ENCODE results near the gene ABHD6.
"Not testable (repeated sequence)": the region's sequence is repeated elsewhere in the genome, so short reads cannot be mapped to it uniquely, and the experiment has no call there.

The ABHD6 gene

DNA sequence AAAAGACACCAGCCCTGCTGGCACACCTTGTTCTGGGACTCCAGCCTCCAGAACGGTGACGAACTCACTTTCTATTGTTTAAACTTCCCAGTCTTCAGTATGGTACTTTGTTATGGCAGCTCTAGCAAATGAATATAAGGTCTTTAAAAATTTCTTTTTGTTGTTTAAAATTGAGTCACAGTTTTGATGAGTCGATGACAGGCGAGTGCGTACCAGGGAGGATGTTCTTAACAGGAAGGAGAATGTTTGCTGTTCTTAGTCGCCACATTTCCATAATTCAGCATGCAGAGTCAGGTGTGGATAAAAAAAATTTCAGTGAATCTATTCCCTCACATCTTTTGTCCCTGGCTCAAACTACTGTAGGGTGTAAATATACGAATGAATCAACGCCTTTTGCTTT, 39.2 kb upstream of the ABHD6 start:
- H3K4me1 ChIP-seq (ENCODE audit: control insufficient read depth, insufficient read depth, low read length), result no peaks in the 10 kb centered on the region
- H3K36me3 ChIP-seq (ENCODE audit: control insufficient read depth, insufficient read depth, low read length), result no peaks in the 10 kb centered on the region
- no peaks in the 10 kb centered on the region for H3K9me3 ChIP-seq (ENCODE audit: control insufficient read depth, insufficient read depth, low read length)
- no peak overlapping the region for H3K4me3 ChIP-seq (ENCODE audit: low read depth, low read length)
- no peak overlapping the region for H3K27ac ChIP-seq (ENCODE audit: low read depth, low read length)
- no peaks in the 10 kb centered on the region for H3K27me3 ChIP-seq (ENCODE audit: control insufficient read depth, insufficient read depth, low read length)
- no peak overlapping the region for H3K9ac ChIP-seq (ENCODE audit: low read depth, low read length)

DNA sequence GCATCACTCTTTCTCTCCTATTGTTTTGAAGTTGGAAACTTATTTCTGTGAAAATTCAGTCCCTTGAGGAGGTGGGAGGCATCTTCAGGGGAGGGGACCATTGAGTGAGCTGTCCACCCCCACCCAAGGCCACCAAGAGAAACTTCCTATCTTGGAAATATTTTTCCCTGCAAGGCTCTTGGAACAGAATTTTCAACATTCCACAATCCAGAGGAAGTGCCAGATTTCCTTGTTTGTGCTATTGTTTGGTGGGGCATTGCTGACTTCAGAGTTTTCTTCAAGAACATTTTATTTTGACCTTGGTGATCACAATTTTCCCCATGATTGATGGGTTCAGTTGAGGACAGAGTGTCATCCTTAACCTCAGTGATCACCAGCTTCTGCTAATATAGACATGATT, 38.8 kb upstream of the ABHD6 start:
- Histone ChIP-seq H3K9me3 (ENCODE audit: control insufficient read depth, insufficient read depth, low read length) (no peaks in the 10 kb centered on the region), H3K4me3 (ENCODE audit: low read depth, low read length) (no peak overlapping the region), H3K36me3 (ENCODE audit: control insufficient read depth, insufficient read depth, low read length) (no peaks in the 10 kb centered on the region), H3K9ac (ENCODE audit: low read depth, low read length) (no peak overlapping the region), H3K4me1 (ENCODE audit: control insufficient read depth, insufficient read depth, low read length) (no peaks in the 10 kb centered on the region), H3K27me3 (ENCODE audit: control insufficient read depth, insufficient read depth, low read length) (no peaks in the 10 kb centered on the region), H3K27ac (ENCODE audit: low read depth, low read length) (no peak overlapping the region)

DNA sequence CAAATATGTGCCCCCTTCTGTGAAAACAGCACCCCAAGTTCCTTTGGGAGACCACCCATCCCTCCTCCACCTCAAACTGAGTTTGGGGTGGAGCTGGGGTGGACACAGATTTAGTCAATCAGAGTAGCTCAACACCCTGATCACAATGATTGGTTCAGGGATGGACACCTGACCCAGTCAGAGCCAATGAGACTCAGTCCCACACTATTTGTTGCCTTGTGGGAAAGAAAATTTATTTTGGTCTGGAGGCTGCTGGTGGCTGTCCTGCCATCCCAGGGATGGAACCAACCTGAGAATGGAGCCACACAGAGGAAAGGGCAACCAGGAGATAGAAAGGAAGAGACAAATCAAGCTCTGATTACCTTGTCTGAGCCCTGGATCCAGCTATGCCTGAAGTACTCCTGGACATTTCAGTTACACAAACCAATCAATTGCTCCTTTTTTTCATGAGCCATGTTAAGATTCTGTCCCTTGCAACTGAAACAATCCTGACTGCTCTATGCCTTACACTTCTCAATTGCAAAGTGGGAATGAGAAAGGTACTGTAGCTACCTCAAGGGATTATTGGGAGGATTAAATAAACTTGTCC, 37.4 kb upstream of the ABHD6 start:
- H3K27ac ChIP-seq (ENCODE audit: low read depth, low read length), result no peak overlapping the region
- H3K9ac ChIP-seq (ENCODE audit: low read depth, low read length), result no peak overlapping the region
- H3K27me3 ChIP-seq (ENCODE audit: control insufficient read depth, insufficient read depth, low read length), result no peaks in the 10 kb centered on the region
- no peaks in the 10 kb centered on the region for H3K36me3 ChIP-seq (ENCODE audit: control insufficient read depth, insufficient read depth, low read length)
- H3K4me3 ChIP-seq (ENCODE audit: low read depth, low read length), result no peak overlapping the region
- no peaks in the 10 kb centered on the region for H3K4me1 ChIP-seq (ENCODE audit: control insufficient read depth, insufficient read depth, low read length)
- H3K9me3 ChIP-seq (ENCODE audit: control insufficient read depth, insufficient read depth, low read length), result no peaks in the 10 kb centered on the region

DNA sequence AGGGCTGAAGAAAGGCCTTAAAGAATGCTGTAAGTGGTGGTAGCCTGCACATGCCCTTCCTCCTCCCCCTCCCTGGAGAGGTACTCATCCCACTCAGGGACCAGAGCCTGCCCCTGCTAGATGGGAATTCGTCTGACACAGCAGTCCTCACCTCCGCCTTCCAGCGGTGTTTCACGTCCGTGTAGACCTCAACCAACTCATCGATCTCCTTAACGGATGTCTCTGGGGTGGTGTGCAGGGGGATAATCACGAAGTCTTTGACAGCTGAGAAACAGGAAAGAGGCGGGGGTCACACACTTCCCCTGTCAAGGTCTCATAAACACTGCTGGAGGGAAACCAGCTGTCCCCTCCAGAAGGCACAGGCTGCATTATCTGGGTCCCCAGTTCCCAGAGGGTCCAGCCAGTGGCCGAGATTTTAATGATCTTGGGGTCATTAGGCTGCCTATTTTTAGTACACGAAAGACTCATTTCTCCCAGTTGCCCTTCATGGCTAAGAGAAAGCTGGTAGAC, 36.7 kb upstream of the ABHD6 start:
- no peaks in the 10 kb centered on the region for H3K36me3 ChIP-seq (ENCODE audit: control insufficient read depth, insufficient read depth, low read length)
- no peak overlapping the region for H3K9ac ChIP-seq (ENCODE audit: low read depth, low read length)
- H3K27me3 ChIP-seq (ENCODE audit: control insufficient read depth, insufficient read depth, low read length), result no peaks in the 10 kb centered on the region
- H3K27ac ChIP-seq (ENCODE audit: low read depth, low read length), result no peak overlapping the region
- no peaks in the 10 kb centered on the region for H3K9me3 ChIP-seq (ENCODE audit: control insufficient read depth, insufficient read depth, low read length)
- H3K4me3 ChIP-seq (ENCODE audit: low read depth, low read length), result no peak overlapping the region
- H3K4me1 ChIP-seq (ENCODE audit: control insufficient read depth, insufficient read depth, low read length), result no peaks in the 10 kb centered on the region

DNA sequence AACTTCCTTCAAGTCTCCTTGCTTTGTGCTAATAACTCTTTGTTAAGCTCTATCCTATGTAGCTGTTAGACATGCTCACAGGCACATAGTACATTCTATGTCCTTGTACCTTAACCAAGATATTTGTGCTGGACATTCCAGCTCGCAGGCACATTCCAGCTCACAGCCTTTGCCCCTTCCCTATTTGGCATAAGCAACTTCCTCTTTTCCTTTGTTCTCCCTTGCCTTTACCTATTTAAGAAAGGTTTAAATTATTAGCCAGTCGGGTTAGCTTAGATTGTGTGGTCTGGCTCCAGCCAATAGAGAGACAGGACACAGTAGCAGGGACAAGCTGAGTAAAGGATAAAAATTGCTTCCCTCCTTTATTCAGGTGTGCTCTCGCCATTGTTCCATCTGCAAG, 36.1 kb upstream of the ABHD6 start:
- not testable (repeated sequence) for H3K9ac ChIP-seq (ENCODE audit: low read depth, low read length); H3K4me3 ChIP-seq (ENCODE audit: low read depth, low read length); H3K36me3 ChIP-seq (ENCODE audit: control insufficient read depth, insufficient read depth, low read length); H3K4me1 ChIP-seq (ENCODE audit: control insufficient read depth, insufficient read depth, low read length); H3K9me3 ChIP-seq (ENCODE audit: control insufficient read depth, insufficient read depth, low read length); H3K27me3 ChIP-seq (ENCODE audit: control insufficient read depth, insufficient read depth, low read length); H3K27ac ChIP-seq (ENCODE audit: low read depth, low read length)

DNA sequence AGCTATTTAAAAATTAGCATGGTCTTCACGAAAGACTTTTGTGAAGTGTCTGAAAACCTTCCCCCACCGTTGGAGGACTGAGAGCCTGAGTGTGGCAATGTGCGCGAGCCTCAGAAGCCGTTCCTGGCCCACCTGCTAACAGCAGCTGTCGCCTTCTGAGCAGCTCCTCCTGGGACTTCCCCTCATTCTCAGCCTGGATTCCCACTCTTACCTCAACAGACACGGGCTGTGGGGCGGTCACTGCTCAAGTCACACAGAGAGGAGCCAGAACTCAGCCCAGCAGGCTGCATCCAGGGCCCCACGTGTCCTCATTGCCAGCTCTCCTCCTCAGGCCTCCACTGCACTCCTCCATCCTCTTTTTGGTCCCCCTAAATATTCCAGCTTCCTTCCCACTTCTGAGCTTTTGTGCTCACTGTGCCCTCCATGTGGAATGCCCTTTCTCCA, 34.7 kb upstream of the ABHD6 start:
- no peaks in the 10 kb centered on the region for H3K36me3 ChIP-seq (ENCODE audit: control insufficient read depth, insufficient read depth, low read length)
- H3K9me3 ChIP-seq (ENCODE audit: control insufficient read depth, insufficient read depth, low read length), result no peaks in the 10 kb centered on the region
- H3K4me1 ChIP-seq (ENCODE audit: control insufficient read depth, insufficient read depth, low read length), result no peaks in the 10 kb centered on the region
- no peak overlapping the region for H3K9ac ChIP-seq (ENCODE audit: low read depth, low read length)
- no peaks in the 10 kb centered on the region for H3K27me3 ChIP-seq (ENCODE audit: control insufficient read depth, insufficient read depth, low read length)
- no peak overlapping the region for H3K4me3 ChIP-seq (ENCODE audit: low read depth, low read length)
- H3K27ac ChIP-seq (ENCODE audit: low read depth, low read length), result no peak overlapping the region

DNA sequence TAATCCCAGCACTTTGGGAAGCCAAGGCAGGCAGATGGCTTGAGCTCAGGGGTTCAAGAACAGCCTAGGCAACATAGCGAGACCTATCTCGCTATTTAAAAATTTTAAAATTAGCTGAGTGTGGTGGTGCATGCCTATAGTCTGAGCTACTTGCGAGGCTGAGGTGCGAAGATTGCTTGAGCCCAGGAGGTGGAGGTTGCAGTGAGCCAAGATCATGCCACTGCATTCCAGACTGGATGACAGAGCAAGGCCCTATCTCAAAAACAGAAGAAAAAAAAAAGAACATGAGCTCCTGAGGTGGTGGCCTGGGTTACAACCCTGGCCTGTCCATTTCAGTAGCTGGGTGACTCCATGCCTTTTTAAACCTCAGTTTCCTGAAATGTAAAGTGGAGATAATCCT, 34.1 kb upstream of the ABHD6 start:
- no peak overlapping the region for H3K27ac ChIP-seq (ENCODE audit: low read depth, low read length)
- no peak overlapping the region for H3K4me3 ChIP-seq (ENCODE audit: low read depth, low read length)
- H3K9ac ChIP-seq (ENCODE audit: low read depth, low read length), result no peak overlapping the region
- H3K27me3 ChIP-seq (ENCODE audit: control insufficient read depth, insufficient read depth, low read length), result no peaks in the 10 kb centered on the region
- H3K9me3 ChIP-seq (ENCODE audit: control insufficient read depth, insufficient read depth, low read length), result no peaks in the 10 kb centered on the region
- no peaks in the 10 kb centered on the region for H3K36me3 ChIP-seq (ENCODE audit: control insufficient read depth, insufficient read depth, low read length)
- no peaks in the 10 kb centered on the region for H3K4me1 ChIP-seq (ENCODE audit: control insufficient read depth, insufficient read depth, low read length)

DNA sequence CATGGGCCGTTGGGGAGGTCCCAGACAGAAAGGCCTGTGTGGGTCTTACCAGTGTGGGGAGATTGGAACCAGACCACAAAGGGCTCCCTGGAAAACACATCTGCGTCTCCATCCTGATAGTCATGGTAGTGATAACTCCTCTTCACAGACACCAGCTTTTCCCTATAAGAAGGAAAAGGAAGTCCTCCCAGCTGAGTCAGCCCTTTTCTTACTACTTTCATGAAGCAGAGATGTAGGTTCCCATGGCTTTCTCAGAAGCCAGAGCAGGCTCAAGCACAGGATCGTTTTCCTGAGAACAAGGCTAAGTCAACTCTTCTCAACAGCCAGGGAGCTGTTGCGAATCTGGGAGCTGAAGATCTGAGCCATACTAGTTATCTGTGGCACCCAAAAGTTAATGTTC, 32.9 kb upstream of the ABHD6 start:
- no peak overlapping the region for H3K27ac ChIP-seq (ENCODE audit: low read depth, low read length)
- H3K27me3 ChIP-seq (ENCODE audit: control insufficient read depth, insufficient read depth, low read length), result no peaks in the 10 kb centered on the region
- no peak overlapping the region for H3K9ac ChIP-seq (ENCODE audit: low read depth, low read length)
- H3K4me1 ChIP-seq (ENCODE audit: control insufficient read depth, insufficient read depth, low read length), result no peaks in the 10 kb centered on the region
- H3K36me3 ChIP-seq (ENCODE audit: control insufficient read depth, insufficient read depth, low read length), result no peaks in the 10 kb centered on the region
- H3K4me3 ChIP-seq (ENCODE audit: low read depth, low read length), result no peak overlapping the region
- no peaks in the 10 kb centered on the region for H3K9me3 ChIP-seq (ENCODE audit: control insufficient read depth, insufficient read depth, low read length)

DNA sequence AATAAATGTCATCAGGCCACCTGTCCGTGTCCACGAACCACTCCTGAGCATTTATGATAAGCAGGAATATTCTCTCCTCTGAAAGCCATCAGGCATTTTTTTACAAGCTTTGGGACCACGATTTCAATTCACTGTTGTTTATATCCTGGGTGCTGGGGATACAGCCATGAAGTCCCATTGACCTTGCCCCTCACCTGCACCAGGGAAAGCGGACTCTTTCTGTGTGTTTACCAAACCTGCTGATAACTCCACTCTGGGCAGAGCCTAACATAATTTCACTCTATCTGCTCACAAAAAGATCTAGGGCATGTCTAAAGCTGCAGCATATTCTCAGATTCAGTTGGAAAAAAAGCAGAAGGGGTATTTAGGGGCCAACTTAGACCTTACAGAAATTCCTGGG, 31.6 kb upstream of the ABHD6 start:
- H3K27me3 ChIP-seq (ENCODE audit: control insufficient read depth, insufficient read depth, low read length), result no peaks in the 10 kb centered on the region
- no peak overlapping the region for H3K9ac ChIP-seq (ENCODE audit: low read depth, low read length)
- H3K27ac ChIP-seq (ENCODE audit: low read depth, low read length), result no peak overlapping the region
- H3K9me3 ChIP-seq (ENCODE audit: control insufficient read depth, insufficient read depth, low read length), result no peaks in the 10 kb centered on the region
- no peak overlapping the region for H3K4me3 ChIP-seq (ENCODE audit: low read depth, low read length)
- H3K36me3 ChIP-seq (ENCODE audit: control insufficient read depth, insufficient read depth, low read length), result no peaks in the 10 kb centered on the region
- H3K4me1 ChIP-seq (ENCODE audit: control insufficient read depth, insufficient read depth, low read length), result no peaks in the 10 kb centered on the region

DNA sequence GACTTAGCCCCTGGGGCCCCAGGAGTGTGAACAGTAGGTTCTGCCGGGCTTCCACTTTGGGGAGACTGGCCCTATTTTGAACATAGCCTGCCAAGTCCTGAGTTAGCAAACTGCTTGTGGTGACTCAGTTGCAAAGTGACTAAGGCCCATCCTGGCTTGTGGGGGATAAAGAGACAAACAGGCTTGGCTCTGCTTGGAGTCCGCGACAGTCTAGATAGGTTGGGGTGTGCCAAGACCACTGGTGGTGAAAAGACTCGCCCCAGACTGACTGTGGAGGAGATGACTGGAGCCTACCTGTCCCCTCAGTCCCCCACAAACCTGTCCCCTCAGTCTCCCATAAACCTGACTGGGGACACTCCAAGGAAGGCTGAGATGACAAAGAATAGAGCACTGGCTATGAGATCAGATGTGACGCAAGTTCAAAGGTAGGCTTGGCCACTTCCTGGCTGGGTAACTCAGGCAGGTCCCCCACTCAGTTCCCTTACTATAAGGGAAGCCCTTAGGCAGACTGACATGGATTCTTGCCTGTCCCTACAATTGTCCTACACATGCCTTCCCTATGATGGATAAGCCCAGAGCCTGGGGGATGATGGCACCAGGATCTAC, 31.1 kb upstream of the ABHD6 start:
- no peak overlapping the region for H3K9ac ChIP-seq (ENCODE audit: low read depth, low read length)
- H3K36me3 ChIP-seq (ENCODE audit: control insufficient read depth, insufficient read depth, low read length), result no peaks in the 10 kb centered on the region
- no peak overlapping the region for H3K27ac ChIP-seq (ENCODE audit: low read depth, low read length)
- H3K4me3 ChIP-seq (ENCODE audit: low read depth, low read length), result no peak overlapping the region
- H3K27me3 ChIP-seq (ENCODE audit: control insufficient read depth, insufficient read depth, low read length), result no peaks in the 10 kb centered on the region
- H3K9me3 ChIP-seq (ENCODE audit: control insufficient read depth, insufficient read depth, low read length), result no peaks in the 10 kb centered on the region
- H3K4me1 ChIP-seq (ENCODE audit: control insufficient read depth, insufficient read depth, low read length), result no peaks in the 10 kb centered on the region

DNA sequence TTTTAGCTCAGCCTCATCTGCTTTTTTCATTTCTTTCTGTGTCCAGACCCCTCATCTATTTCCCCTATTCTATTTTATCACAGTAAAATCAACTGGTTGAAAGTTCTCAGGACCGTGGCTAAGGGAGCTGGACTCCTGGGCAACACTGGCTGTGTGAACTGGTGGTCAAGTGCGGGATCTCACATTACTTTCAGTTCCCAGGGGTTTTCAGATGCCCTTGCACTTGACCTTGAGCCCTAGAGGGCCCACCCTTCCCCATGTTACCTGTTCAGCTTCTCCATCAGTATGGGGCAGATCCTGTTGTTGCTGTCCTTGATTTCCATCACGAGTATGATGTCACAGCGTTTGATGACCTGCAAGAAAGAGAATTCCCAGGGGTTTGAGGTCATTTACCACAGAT, 29.6 kb upstream of the ABHD6 start:
- H3K27me3 ChIP-seq (ENCODE audit: control insufficient read depth, insufficient read depth, low read length), result no peaks in the 10 kb centered on the region
- H3K36me3 ChIP-seq (ENCODE audit: control insufficient read depth, insufficient read depth, low read length), result no peaks in the 10 kb centered on the region
- H3K4me1 ChIP-seq (ENCODE audit: control insufficient read depth, insufficient read depth, low read length), result no peaks in the 10 kb centered on the region
- H3K9ac ChIP-seq (ENCODE audit: low read depth, low read length), result no peak overlapping the region
- H3K27ac ChIP-seq (ENCODE audit: low read depth, low read length), result no peak overlapping the region
- H3K9me3 ChIP-seq (ENCODE audit: control insufficient read depth, insufficient read depth, low read length), result no peaks in the 10 kb centered on the region
- no peak overlapping the region for H3K4me3 ChIP-seq (ENCODE audit: low read depth, low read length)

All from HUES48 (cell line).